B cell (primary cell): ENCODE measurements around the gene MVK.

Experiments
- CTCF ChIP-seq: fragments of 200-600 bp; IDR thresholded peaks from one replicate; pipeline ENCODE4 v1.8.0; 2022; ENCODE audit warnings: antibody characterized with exemption, mild to moderate bottlenecking
- EZH2 ChIP-seq: IDR thresholded peaks from 2 replicates; pipeline ENCODE4 v1.6.1; 2012; ENCODE audit warnings: borderline replicate concordance, low read depth, mild to moderate bottlenecking, moderate library complexity, low read length; ENCODE audit not compliant: insufficient read depth, poor library complexity, severe bottlenecking

DNA sequence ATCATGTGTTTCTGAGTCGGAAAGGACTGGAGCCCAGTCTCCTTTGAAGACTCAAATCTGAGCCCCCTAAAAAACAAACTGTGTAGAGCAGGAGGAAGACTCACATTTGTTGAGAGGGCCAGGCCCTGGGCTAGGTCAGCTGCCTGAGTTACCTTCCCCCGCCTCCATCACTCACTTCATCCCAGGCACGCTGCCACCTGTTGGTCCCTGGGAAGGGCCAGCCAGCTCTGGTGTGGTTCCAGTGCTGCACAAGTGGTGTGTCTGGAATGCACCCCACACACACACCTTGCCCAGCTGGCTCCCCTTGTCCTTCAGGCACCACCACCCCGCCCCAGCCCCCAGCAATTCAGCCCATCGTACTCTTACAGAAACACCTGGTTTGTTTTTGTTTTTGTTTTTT is 9.0 kb downstream of the MVK start:
- TF ChIP-seq CTCF (no peak), EZH2 (no peak)
